Osteocyte (in vitro differentiated cells): Measurements from ENCODE around the gene ESRRG. TPM values are rescaled to one million over a fixed set of nuclear protein-coding genes. Genes with fewer than 3 reads are reported as not detected.

Experiments
- DNase-seq: peaks from one replicate; pipeline ENCODE4 v3.0.0; 2021; ENCODE audit warnings: mixed read lengths; ENCODE audit not compliant: unreplicated experiment; ENCODE audit errors: extremely low spot score
- H3K27ac Mint-ChIP-seq: one replicate; pipeline ENCODE4 v1.8.0; 2021; ENCODE audit warnings: mild to moderate bottlenecking, mixed read lengths; ENCODE audit not compliant: unreplicated experiment
- H3K27me3 Mint-ChIP-seq: one replicate; pipeline ENCODE4 v1.8.0; 2021; ENCODE audit warnings: mixed read lengths; ENCODE audit not compliant: unreplicated experiment
- H3K36me3 Mint-ChIP-seq: one replicate; pipeline ENCODE4 v1.8.0; 2021; ENCODE audit warnings: mixed read lengths; ENCODE audit not compliant: unreplicated experiment
- H3K4me1 Mint-ChIP-seq: one replicate; pipeline ENCODE4 v1.8.0; 2021; ENCODE audit warnings: mixed read lengths; ENCODE audit not compliant: unreplicated experiment
- H3K4me3 Mint-ChIP-seq: one replicate; pipeline ENCODE4 v1.8.0; 2021; ENCODE audit warnings: mild to moderate bottlenecking, moderate library complexity, mixed read lengths; ENCODE audit not compliant: unreplicated experiment
- H3K9me3 Mint-ChIP-seq: one replicate; pipeline ENCODE4 v1.8.0; 2021; ENCODE audit warnings: mixed read lengths; ENCODE audit not compliant: unreplicated experiment
- total RNA-seq: library from RNA; stranded (reverse); gene quantifications from 2 replicates; pipeline ENCODE4 v1.2.1, GENCODE V29; 2021
- TF ChIP-seq, protein P1 (sequence below): fragments of 200-600 bp; sonication (generic); IDR thresholded peaks from 2 replicates; pipeline ENCODE4 v1.5.0; 2021; ENCODE audit warnings: antibody characterized with exemption, mild to moderate bottlenecking, moderate library complexity

Gene ESRRG
- total RNA-seq, 1 donor from 2014 or later = not detected

GRCh38 chr1:216660561-216660960 lies 62.7 kb downstream of the ESRRG start:
- Mint-ChIP-seq H3K27me3 (peaks cover 6% of the 10 kb centered on the region), H3K4me3 (no peak overlapping the region), H3K9me3 (no peaks in the 10 kb centered on the region), H3K36me3 (no peaks in the 10 kb centered on the region), H3K27ac (no peak overlapping the region), H3K4me1 (no peaks in the 10 kb centered on the region)
- no peak for DNase-seq
- TF ChIP-seq, protein P1, sequence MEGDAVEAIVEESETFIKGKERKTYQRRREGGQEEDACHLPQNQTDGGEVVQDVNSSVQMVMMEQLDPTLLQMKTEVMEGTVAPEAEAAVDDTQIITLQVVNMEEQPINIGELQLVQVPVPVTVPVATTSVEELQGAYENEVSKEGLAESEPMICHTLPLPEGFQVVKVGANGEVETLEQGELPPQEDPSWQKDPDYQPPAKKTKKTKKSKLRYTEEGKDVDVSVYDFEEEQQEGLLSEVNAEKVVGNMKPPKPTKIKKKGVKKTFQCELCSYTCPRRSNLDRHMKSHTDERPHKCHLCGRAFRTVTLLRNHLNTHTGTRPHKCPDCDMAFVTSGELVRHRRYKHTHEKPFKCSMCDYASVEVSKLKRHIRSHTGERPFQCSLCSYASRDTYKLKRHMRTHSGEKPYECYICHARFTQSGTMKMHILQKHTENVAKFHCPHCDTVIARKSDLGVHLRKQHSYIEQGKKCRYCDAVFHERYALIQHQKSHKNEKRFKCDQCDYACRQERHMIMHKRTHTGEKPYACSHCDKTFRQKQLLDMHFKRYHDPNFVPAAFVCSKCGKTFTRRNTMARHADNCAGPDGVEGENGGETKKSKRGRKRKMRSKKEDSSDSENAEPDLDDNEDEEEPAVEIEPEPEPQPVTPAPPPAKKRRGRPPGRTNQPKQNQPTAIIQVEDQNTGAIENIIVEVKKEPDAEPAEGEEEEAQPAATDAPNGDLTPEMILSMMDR = no peak

- Mint-ChIP-seq H3K4me1 (no peaks in the 10 kb centered on the region), H3K9me3 (no peaks in the 10 kb centered on the region), H3K27ac (no peak overlapping the region), H3K36me3 (no peaks in the 10 kb centered on the region), H3K4me3 (no peak overlapping the region), H3K27me3 (no peaks in the 10 kb centered on the region)
- TF ChIP-seq, protein P1 = no peak
- DNase-seq = no peak
These were observed 70.2 kb downstream of the ESRRG start for GRCh38 chr1:216653001-216653400.

DNA sequence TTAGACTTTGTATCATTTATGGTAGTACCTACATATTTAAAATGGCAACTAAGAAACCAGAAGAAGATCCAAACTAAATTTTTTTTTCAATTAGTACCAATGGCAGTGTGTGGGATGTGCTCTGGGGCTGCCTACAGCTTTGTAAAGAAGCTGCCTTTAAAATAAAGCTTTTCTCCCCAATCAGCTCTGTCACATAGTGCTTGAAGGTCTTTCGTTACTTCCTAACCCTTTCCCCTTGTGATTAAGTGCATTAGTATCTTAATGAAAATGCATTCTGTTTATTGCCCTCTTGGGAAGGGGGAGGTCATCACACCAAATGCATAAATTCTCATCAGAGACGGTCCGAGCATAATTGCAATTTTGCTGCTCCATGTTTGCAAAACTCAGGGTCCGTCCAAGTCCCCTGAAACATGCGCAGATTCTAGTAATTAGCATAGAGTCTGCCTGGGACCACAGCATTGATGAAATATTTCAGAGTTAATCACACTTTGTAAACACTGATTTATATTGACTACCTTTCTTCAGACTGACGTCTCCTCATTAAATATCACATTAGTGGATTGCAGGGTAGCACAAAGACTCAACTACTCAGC lies 71.3 kb downstream of the ESRRG start:
- H3K27me3 Mint-ChIP-seq = no peaks in the 10 kb centered on the region
- TF ChIP-seq, protein P1 = no peak
- no peaks in the 10 kb centered on the region for H3K4me1 Mint-ChIP-seq
- no peak overlapping the region for H3K27ac Mint-ChIP-seq
- H3K36me3 Mint-ChIP-seq = no peaks in the 10 kb centered on the region
- DNase-seq = no peak
- H3K9me3 Mint-ChIP-seq = no peaks in the 10 kb centered on the region
- no peak overlapping the region for H3K4me3 Mint-ChIP-seq

GRCh38 chr1:216643176-216643575 lies 80.1 kb downstream of the ESRRG start:
- TF ChIP-seq, protein P1 = no peak
- no peaks in the 10 kb centered on the region for H3K9me3 Mint-ChIP-seq
- H3K4me3 Mint-ChIP-seq = no peak overlapping the region
- no peaks in the 10 kb centered on the region for H3K4me1 Mint-ChIP-seq
- no peak overlapping the region for H3K27ac Mint-ChIP-seq
- DNase-seq = no peak
- H3K27me3 Mint-ChIP-seq = no peaks in the 10 kb centered on the region
- no peaks in the 10 kb centered on the region for H3K36me3 Mint-ChIP-seq

GRCh38 chr1:216641669-216642460 lies 81.4 kb downstream of the ESRRG start:
- Mint-ChIP-seq H3K27ac (no peak overlapping the region), H3K27me3 (no peaks in the 10 kb centered on the region), H3K36me3 (no peaks in the 10 kb centered on the region), H3K4me1 (no peaks in the 10 kb centered on the region), H3K4me3 (no peak overlapping the region), H3K9me3 (no peaks in the 10 kb centered on the region)
- TF ChIP-seq, protein P1 = no peak
- no peak for DNase-seq
